GM19240 (cell line): ENCODE data around the gene TYK2.
"Not testable (repeated sequence)": the region's sequence is repeated elsewhere in the genome, so short reads cannot be mapped to it uniquely, and the experiment has no call there.

ENCODE experiments used
- DNase-seq: peaks from one replicate; pipeline ENCODE4 v3.0.0; 2011; ENCODE audit warnings: low spot score; ENCODE audit not compliant: insufficient read length

Gene TYK2

DNA sequence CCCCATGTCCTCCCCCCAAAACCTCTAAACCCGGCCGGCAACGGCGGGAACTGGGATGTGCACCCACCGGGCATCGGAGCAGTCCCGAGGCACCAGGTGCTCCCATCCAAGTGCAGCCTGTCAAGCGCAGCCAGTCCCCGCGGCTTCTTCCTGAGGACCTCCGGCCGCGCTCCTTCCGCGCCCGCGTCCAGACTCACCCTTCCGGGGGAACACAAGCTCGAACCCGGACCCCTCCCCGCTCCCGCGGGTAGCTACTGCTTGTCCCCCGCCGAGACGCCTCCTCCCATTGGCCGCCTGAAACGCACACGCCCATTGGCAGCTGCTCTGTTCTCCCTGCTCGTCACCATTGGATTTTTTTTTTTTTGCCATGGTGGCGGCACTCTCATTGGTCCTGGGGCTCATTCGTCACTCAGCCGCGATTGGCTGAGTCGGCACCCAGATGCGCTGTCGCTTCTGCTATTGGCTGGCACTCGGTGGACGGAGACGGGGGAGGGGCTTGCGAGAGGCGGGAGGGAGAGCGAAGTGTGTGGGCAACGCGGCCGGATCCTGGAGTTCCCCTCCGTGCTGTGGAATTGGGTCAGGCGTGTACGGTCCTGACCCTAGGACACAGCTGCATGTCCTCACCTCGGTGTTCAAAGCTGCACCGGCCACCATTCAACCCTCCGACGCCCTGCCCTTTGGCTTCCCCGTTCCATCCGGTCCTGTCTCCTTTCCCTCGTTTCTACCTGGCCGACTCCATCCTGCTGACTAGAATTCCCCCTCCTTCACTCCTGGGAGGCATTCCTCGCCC, at the start of gene TYK2:
Gene TYK2 (minus strand): TSS at position 260 of the 790 bp plus-strand sequence. CDS start 2,166 bp downstream, outside the sequence.
- peak; percentile 99 for DNase-seq

DNA sequence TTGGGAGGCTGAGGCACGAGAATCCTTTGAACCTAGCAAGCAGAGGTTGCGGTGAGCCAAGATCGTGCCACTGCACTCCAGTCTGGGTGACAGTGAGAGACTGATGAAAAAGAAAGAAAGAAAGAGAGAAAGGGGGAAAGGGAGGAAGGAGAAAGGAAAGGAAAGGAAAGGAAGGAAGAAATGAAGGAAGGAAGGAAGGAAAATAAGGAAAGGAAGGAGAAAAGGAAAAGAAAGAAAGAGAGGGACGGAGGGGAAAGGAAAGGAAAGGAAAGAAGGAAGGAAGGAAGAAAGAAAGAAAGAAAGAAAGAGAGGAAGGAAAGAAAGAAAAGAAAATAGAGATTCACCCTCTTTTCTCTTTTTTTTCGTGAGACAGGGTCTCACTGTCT, 48.6 kb upstream of the TYK2 start:
- DNase-seq, result no peak

DNA sequence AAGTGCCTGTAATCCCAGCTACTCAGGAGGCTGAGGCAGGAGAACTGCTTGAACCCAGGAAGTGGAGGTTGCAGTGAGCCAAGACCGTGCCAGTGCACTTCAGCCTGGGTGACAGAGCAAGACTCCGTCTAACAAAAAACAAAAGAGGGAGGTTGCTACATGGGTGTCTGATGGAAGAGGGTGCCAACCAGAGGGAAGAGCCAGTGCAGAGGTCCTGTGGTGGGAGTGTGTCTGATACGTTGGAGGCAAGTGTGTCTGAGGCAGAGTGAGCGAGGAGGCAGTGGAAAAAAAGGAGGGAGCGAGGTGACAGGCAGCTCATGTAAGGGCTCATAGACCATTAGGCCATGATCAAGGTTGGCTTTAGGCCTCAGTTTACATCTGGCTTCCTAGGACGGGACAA, 46.8 kb upstream of the TYK2 start:
- no peak for DNase-seq

DNA sequence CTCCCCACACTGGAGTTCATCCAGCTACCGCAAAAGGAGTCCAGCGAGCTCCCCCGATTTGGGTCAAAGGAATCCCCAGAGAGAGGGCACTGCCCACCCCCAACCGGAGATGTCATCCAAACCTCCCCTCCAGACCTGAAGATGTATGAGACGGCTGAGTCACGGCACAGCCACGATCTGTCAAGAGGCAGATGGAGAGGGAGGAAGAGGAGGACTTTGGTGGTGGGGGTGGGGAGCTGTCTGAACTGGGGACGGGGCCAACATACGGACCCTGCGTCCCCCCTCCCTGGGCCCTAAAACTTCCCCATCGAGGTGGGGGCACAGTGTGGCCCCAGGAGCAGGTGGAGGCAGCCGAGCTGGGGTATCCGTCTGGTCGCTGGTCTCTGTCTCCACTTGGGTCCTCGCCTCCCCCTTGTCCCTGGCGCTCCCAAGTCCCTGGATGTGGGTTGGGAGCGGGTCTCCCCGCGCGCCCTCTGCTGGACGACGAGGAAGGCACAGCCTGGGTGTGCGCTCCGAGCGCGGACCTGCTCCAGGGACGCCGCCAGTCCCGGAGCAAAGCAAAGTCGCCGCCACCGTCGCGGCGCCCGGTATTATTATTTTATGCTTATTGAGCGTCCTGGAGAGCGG, 43.8 kb upstream of the TYK2 start:
- no peak for DNase-seq

DNA sequence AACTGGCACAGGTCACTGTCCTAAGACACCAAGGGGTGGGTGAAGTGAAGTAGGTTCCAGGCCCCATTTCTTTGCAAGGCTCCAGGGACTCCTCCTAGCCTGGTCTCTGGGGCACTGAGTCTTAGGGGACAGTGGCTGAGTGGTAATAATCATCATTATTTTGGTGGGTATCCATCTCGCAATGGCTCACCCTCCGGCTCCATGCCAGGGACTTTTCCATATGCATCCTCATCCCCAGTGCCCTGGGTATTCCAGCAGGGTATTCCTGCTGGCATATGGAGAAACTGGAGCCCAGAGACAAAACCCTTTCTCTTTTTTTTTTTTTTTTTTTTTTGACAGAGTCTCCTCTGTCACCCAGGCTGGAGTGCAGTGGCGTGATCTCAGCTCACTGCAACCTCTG, 42.5 kb upstream of the TYK2 start:
- DNase-seq, result no peak

DNA sequence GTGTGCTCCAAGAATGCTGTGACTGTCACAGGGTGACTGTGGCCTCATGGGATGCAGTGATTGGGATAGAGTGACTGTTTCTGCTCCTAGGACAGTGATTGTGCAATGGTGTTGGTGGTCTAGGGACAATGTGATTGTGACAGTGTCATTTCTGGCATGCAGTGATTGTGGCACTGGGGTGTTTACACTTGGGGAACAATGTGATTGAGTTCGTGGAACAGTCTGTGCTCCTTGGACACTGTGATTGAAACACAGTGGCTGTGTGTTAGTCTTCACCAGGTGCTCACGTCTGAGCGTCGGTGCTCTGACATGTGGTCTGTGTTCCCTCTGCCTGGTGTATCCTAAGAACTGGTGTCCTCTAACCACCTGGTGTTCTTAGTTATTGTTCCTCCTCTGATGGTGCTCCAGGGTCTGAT, 41.7 kb upstream of the TYK2 start:
- DNase-seq, result no peak

DNA sequence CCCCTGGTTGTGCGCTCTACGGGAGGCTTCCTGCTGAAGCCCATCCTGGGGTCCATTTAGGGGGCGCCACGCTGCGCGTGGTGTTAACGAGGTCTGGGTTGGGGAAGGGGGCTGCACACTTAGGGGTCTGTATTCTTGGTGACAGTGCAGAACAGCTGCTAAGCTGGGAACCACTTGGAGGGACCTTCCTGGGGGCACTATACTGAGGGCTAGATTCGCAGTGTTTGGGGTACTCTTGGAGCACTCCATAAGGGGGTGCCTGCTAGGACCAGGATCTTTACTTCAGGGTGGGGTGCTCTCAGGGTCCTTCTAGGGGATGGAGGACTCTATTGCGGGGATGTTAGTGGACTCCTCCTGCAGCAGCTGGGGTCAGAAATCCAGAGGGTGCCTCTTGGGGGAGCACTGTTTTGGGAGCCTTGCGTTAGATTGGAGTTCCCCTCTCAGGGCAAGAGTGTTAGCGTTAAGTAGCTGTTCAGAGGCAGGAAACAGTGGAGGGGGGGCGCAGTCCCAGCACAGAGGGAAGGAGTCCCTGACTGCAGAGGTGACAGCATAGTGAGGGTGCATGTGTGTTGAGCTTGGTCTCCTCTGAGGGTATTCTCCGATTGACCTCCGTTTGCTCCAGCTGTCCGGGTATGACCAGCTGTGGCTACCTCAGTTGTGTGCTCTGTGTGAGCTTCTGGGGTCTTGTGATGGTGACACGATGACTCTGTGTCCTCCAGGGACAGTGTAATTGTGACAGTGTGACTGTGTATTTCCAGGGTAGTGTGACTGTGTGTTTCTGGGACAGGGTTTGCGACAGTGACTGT, 41.1 kb upstream of the TYK2 start:
- no peak for DNase-seq

- no peak for DNase-seq
Measured at GRCh38 chr19:10420444-10421239, 40.3 kb upstream of the TYK2 start, which contains the start of gene PDE4A. Gene PDE4A (plus strand): TSS chr19:10420538. CDS start chr19:10420765, 227 bp downstream.

DNA sequence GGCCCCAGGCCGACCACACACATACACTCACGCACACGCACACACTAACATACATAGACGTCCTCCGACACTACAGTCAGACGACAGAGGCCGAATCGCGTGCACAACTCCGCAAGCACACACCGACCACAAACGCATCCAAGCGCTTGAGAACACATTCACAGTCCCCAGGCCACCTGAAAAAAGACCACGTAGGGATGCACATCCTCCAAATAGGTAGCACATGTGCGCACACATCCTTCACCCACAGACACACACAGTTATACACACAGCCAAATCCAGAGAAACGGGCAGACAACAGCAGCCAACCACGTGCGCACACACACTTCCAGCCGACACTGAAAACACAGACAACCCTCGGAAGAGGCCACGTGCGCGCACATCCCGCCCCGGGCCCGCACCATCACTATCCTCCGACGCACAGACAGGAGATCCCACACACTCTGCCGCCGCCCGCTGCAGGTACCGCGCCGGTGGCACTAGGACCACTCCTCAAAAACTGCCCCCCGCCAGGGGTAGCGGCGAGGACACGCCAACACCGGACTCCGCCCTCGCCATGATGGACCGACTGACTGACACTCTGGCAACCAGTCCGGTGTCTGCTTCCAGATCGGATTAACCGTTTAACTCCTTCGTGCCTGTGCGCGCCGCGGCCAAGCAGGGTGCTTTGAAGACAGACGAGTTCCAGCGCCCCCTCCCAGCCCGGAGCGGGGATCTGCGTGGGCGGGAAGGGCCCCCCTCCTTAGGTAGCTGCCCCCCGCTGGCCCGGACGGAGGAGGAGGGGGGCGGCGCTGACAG, 39.5 kb upstream of the TYK2 start:
- DNase-seq, result no peak

- DNase-seq, result no peak
Measured at GRCh38 chr19:10419200-10419645, 38.9 kb upstream of the TYK2 start.

DNA sequence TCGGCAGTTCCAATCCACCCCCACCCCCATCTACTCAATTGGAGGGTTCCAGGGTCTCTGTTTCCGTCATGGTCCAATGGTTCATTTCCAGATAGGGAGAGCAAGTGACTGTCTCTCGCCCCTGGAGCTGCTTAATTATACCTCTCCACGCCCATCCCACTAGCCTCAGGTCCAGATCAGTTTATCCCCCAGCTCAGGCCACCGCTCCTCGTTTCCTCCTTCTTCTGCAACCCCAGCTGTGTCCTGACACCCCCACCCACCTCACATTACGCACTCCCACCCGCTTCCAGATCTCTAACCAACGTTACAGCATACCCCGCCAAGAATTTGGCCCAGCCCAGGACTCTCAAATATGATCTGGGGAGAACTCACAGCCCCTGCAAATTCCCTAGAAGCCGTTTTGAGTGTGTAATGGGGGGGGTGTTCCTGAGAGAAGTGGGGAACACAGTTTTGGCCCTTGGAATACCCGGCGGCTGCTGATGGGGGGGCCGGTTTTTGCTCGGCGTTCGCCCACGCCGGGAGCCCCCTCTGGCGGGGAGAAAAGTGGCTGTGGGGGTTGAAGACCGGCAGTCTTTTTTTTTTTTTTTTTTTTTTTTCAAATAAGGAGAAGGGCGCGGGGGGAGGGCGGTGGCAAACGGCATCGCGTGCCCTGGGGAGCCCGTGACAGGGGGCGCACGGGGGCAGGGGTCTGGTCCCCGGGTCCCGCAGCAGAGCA, 38.3 kb upstream of the TYK2 start:
- no peak for DNase-seq

DNA sequence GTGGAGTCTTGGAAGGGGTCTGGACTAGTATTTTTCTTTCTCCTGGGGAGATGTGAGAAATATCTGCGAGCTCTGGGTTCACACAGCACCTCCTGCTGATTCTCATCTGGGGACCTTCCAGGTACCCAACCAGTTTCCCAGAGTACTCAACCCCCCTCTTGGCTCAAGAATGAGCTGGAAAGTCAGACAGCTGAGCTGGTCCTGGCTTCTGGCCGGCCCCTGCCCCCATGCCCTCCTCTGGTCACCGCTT, 37.8 kb upstream of the TYK2 start:
- DNase-seq, result no peak

GRCh38 chr19:10417541-10418234, 37.3 kb upstream of the TYK2 start:
- DNase-seq, result no peak

- DNase-seq, result peak; percentile 89
Measured at GRCh38 chr19:10416380-10417257, 36.2 kb upstream of the TYK2 start.

- no peak for DNase-seq
Measured at GRCh38 chr19:10416083-10416379, 35.7 kb upstream of the TYK2 start.

GRCh38 chr19:10412257-10412977, 32.0 kb upstream of the TYK2 start:
- no peak for DNase-seq

- not testable (repeated sequence) for DNase-seq
Measured at GRCh38 chr19:10411224-10411623, 30.9 kb upstream of the TYK2 start.
